ENCODE data around the gene FMN1. TPM values are rescaled to one million over a fixed set of nuclear protein-coding genes. Genes with fewer than 3 reads are reported as not detected.

Gene FMN1
- total and polyA plus RNA-seq, 8 donors = 1.9 to 10.2 (median 3.0) TPM

- no peaks in the 10 kb centered on the region for H3K36me3 ChIP-seq
- DNase-seq (no peak), ATAC-seq (no peak), FAIRE-seq (no peak)
- no peak for TF ChIP-seq CTCF (IDR thresholded peaks at IDR 0.05)
- whole genome bisulfite sequencing, 2 donors = 71 to 74% methylated on average over 3 of the region's 3 CpGs
- intact Hi-C loops (cut with DNase I) = no loop called here
- H3K4me3 ChIP-seq = no peak overlapping the region
- H3K27ac ChIP-seq = no peak overlapping the region
- no peaks in the 10 kb centered on the region for H3K9me3 ChIP-seq
- no peaks in the 10 kb centered on the region for H3K4me1 ChIP-seq
- H3K27me3 ChIP-seq = no peaks in the 10 kb centered on the region
Observed at GRCh38 chr15:33101036-33101435, 93.5 kb downstream of the FMN1 start.

GRCh38 chr15:33100314-33100713 lies 94.2 kb downstream of the FMN1 start:
- no peak for TF ChIP-seq CTCF (IDR thresholded peaks at IDR 0.05)
- 64 to 74% methylated on average over 3 of the region's 3 CpGs for WGBS, 2 donors
- intact Hi-C loops (cut with DNase I) = no loop called here
- Histone ChIP-seq H3K4me3 (no peak overlapping the region), H3K4me1 (no peaks in the 10 kb centered on the region), H3K36me3 (no peaks in the 10 kb centered on the region), H3K9me3 (no peaks in the 10 kb centered on the region), H3K27me3 (no peaks in the 10 kb centered on the region), H3K27ac (no peak overlapping the region)
- FAIRE-seq = no peak
- ATAC-seq = no peak
- DNase-seq = no peak

- no peak overlapping the region for H3K27ac ChIP-seq
- TF ChIP-seq CTCF (IDR thresholded peaks at IDR 0.05) = no peak
- FAIRE-seq (no peak), DNase-seq (no peak), ATAC-seq (no peak)
- no peaks in the 10 kb centered on the region for H3K9me3 ChIP-seq
- H3K27me3 ChIP-seq = no peaks in the 10 kb centered on the region
- H3K36me3 ChIP-seq = no peaks in the 10 kb centered on the region
- H3K4me3 ChIP-seq = no peak overlapping the region
- 38 to 51% methylated on average over 1 of the region's 1 CpG for WGBS, 2 donors
- no peaks in the 10 kb centered on the region for H3K4me1 ChIP-seq
- intact Hi-C loops (cut with DNase I) = no loop called here
Observed at GRCh38 chr15:33099739-33100138, 94.8 kb downstream of the FMN1 start.

GRCh38 chr15:33099213-33099612 lies 95.3 kb downstream of the FMN1 start:
- intact Hi-C loops (cut with DNase I) = no loop called here
- Histone ChIP-seq H3K9me3 (no peaks in the 10 kb centered on the region), H3K27ac (no peak overlapping the region), H3K4me1 (no peaks in the 10 kb centered on the region), H3K36me3 (no peaks in the 10 kb centered on the region), H3K4me3 (no peak overlapping the region), H3K27me3 (no peaks in the 10 kb centered on the region)
- FAIRE-seq = no peak
- WGBS, 2 donors = 72 to 77% methylated on average over 3 of the region's 3 CpGs
- DNase-seq = no peak
- ATAC-seq = no peak
- TF ChIP-seq CTCF (IDR thresholded peaks at IDR 0.05) = no peak

GRCh38 chr15:33098094-33099058 lies 96.1 kb downstream of the FMN1 start:
- H3K4me3 ChIP-seq = no peak overlapping the region
- no peak for ATAC-seq
- FAIRE-seq = no peak
- H3K27ac ChIP-seq = no peak overlapping the region
- TF ChIP-seq CTCF (IDR thresholded peaks at IDR 0.05) = no peak
- no peak for DNase-seq
- H3K36me3 ChIP-seq = no peaks in the 10 kb centered on the region
- no peaks in the 10 kb centered on the region for H3K27me3 ChIP-seq
- H3K9me3 ChIP-seq = no peaks in the 10 kb centered on the region
- intact Hi-C loops (cut with DNase I) = no loop called here
- WGBS, 2 donors = 79 to 82% methylated on average over 7 of the region's 7 CpGs
- H3K4me1 ChIP-seq = no peaks in the 10 kb centered on the region
